Epithelial cell of proximal tubule (primary cell): ENCODE measurements around the gene KCNQ1. TPM values are rescaled to one million over a fixed set of nuclear protein-coding genes. Genes with fewer than 3 reads are reported as not detected.

Source experiments
- DNase-seq: peaks from one replicate; pipeline ENCODE4 v3.0.0-alpha.2; 2011; ENCODE audit warnings: low read depth
- H3K4me3 ChIP-seq: 2 replicates; pipeline ENCODE4 v1.5.1; 2011; ENCODE audit warnings: low read depth, mild to moderate bottlenecking, low read length
- CTCF ChIP-seq: conservative IDR thresholded peaks from 2 replicates; pipeline ENCODE4 v1.5.1; 2012; ENCODE audit warnings: low read depth, mild to moderate bottlenecking, low read length
- total RNA-seq: library from RNA; depleted of rRNA; stranded (reverse); fragments of >200 nt; gene quantifications from 2 replicates; pipeline ENCODE4 v1.2.3, GENCODE V29; 2015

Gene KCNQ1
- total RNA-seq, 1 donor from 2014 or later = 0.46 TPM

GRCh38 chr11:2433106-2433925 is 11.5 kb upstream of the KCNQ1 start:
- no peak for TF ChIP-seq CTCF
- DNase-seq = no peak

GRCh38 chr11:2434008-2434407 is 10.8 kb upstream of the KCNQ1 start:
- no peak for TF ChIP-seq CTCF
- DNase-seq = no peak
- H3K4me3 ChIP-seq = no peak overlapping the region

More at GRCh38 chr11:2433106-2433925, 11.5 kb upstream of the KCNQ1 start:
- no peak overlapping the region for H3K4me3 ChIP-seq

- no peak for DNase-seq
- H3K4me3 ChIP-seq = no peak overlapping the region
- no peak for TF ChIP-seq CTCF
Observed at GRCh38 chr11:2434506-2435255, 10.1 kb upstream of the KCNQ1 start.

- H3K4me3 ChIP-seq = no peak overlapping the region
- TF ChIP-seq CTCF = no peak
- DNase-seq = no peak
Observed at GRCh38 chr11:2435288-2436012, 9.4 kb upstream of the KCNQ1 start.

GRCh38 chr11:2436013-2436520 is 8.7 kb upstream of the KCNQ1 start:
- no peak overlapping the region for H3K4me3 ChIP-seq
- TF ChIP-seq CTCF = no peak
- DNase-seq = no peak

GRCh38 chr11:2436521-2437031 is 8.2 kb upstream of the KCNQ1 start:
- no peak overlapping the region for H3K4me3 ChIP-seq
- TF ChIP-seq CTCF = no peak
- no peak for DNase-seq
